Astrocyte of the cerebellum (primary cell): ENCODE data around the gene LRRC3.

Experiments
- DNase-seq: peaks from one replicate; pipeline ENCODE4 v3.0.0-alpha.2; 2011; ENCODE audit warnings: low read depth
- H3K4me3 ChIP-seq: 2 replicates; pipeline ENCODE4 v1.5.1; 2011; ENCODE audit warnings: mild to moderate bottlenecking, low read depth, low read length, moderate library complexity
- CTCF ChIP-seq: IDR thresholded peaks from 2 replicates; pipeline ENCODE4 v1.5.1; 2012; ENCODE audit warnings: low read length, low read depth, moderate library complexity, mild to moderate bottlenecking; ENCODE audit errors: missing control alignments
- in situ Hi-C: cut with HindIII; loops from 2 replicates; pipeline ENCODE4 v1.10.0; 2017; ENCODE audit warnings: low sequenced_read_pairs

LRRC3 gene

GRCh38 chr21:44450999-44451398, 4.3 kb upstream of the LRRC3 start:
- TF ChIP-seq CTCF = no peak

GRCh38 chr21:44453120-44453519, 2.2 kb upstream of the LRRC3 start:
- TF ChIP-seq CTCF = no peak
- H3K4me3 ChIP-seq = no peak overlapping the region
- no peak for DNase-seq
- in situ Hi-C loops = no loop called here

More at GRCh38 chr21:44450999-44451398, 4.3 kb upstream of the LRRC3 start:
- DNase-seq = no peak
- in situ Hi-C loops = no loop called here
- H3K4me3 ChIP-seq = no peak overlapping the region

GRCh38 chr21:44454058-44454457, 1.3 kb upstream of the LRRC3 start:
- H3K4me3 ChIP-seq = no peak overlapping the region
- no peak for DNase-seq
- no peak for TF ChIP-seq CTCF
- in situ Hi-C loops = no loop called here

GRCh38 chr21:44455524-44456213, 359 bp downstream of the LRRC3 start:
- in situ Hi-C loops = no loop called here
- H3K4me3 ChIP-seq = peak overlapping the region; percentile 45
- TF ChIP-seq CTCF = no peak
- DNase-seq = no peak

- TF ChIP-seq CTCF = no peak
- peak overlapping the region; percentile 45 for H3K4me3 ChIP-seq
- in situ Hi-C loops = no loop called here
- DNase-seq = no peak
These were observed 1.1 kb downstream of the LRRC3 start for GRCh38 chr21:44456214-44456914.

- in situ Hi-C loops = no loop called here
- no peak overlapping the region for H3K4me3 ChIP-seq
- TF ChIP-seq CTCF = no peak
- no peak for DNase-seq
These were observed 1.8 kb downstream of the LRRC3 start for GRCh38 chr21:44456915-44457736.
